ENCODE measurements around the gene MBP. TPM values are rescaled to one million over a fixed set of nuclear protein-coding genes. Genes with fewer than 3 reads are reported as not detected.

MBP gene
- total and polyA plus RNA-seq, 2 experiments from 2014 or later: 18.4 to 22.9 TPM

GRCh38 chr18:77046409-77046808 lies 86.2 kb downstream of the MBP start (continued):
- no peak for TF ChIP-seq ZNF462 (CRISPR knock-in tag; IDR thresholded peaks at IDR 0.05)
- no peak for TF ChIP-seq CREB1 (CRISPR knock-in tag; IDR thresholded peaks at IDR 0.05; ENCODE audit: low read depth)
- TF ChIP-seq STAT1 (IDR thresholded peaks at IDR 0.05; ENCODE audit: unreplicated experiment): no peak
- no peak for TF ChIP-seq NANOG (IDR thresholded peaks at IDR 0.05; ENCODE audit: borderline replicate concordance)
- no peak for TF ChIP-seq POLR2AphosphoS5 (IDR thresholded peaks at IDR 0.05; ENCODE audit: low read depth)
- TF ChIP-seq ZNF331 (CRISPR knock-in tag; IDR thresholded peaks at IDR 0.05; ENCODE audit: low read depth): no peak
- TF ChIP-seq ETS1 (IDR thresholded peaks at IDR 0.05): no peak
- TF ChIP-seq JUNB (IDR thresholded peaks at IDR 0.05; ENCODE audit: unreplicated experiment): no peak
- no peak for TF ChIP-seq REST (IDR thresholded peaks at IDR 0.05; ENCODE audit: unreplicated experiment)

All from GM23338 (cell line).